ENCODE measurements around the gene NOP53.
"Not testable (repeated sequence)": the region's sequence is repeated elsewhere in the genome, so short reads cannot be mapped to it uniquely, and the experiment has no call there.

NOP53 gene

DNA sequence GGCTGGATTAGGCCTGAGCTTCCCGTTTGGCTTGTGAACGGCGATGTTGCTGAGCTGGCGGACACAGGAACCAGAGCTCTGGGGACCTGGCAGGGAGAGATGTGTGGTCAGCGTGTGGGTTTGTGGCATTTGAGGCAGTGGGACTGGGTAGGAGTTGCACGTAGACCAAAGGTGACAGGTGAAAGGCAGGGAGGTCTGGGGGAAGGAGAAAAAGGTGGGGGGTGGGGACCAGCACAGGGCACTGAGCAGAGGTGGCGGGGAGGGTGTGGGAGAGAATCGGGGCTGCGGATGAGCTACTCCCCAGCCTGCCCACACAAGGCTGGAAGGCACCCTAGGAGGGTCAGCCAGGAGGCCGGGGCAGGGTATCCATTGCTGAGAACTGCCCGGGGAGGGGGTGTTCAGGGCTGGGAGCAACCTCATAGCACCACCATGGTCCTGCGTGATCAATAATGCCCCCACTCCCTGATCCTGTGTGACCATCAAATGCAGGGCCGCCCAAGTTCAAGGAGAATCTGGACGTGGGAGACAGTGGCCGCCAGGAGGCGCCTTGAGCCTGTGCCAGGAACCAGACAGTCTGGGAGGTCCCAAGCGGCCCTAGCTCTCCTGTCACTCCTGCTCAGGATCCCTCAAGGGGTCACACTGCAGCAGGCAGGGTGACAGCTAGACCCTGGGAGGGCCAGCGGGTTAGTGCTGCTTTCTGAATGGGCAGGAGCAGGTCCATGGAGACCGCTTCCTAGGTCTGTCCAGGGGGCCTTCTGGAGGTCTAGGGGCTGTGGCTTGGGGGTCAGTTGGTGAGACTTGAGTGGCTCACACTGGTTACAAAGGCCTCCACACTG is 20.4 kb downstream of the NOP53 start:
- in situ Hi-C loops (cut with HindIII; ENCODE audit: low pct_ligation_motif_present, low pct_unique_long_range_greater_than_20kb, low sequenced_read_pairs), result no loop called here
- peak; percentile 43 for DNase-seq

DNA sequence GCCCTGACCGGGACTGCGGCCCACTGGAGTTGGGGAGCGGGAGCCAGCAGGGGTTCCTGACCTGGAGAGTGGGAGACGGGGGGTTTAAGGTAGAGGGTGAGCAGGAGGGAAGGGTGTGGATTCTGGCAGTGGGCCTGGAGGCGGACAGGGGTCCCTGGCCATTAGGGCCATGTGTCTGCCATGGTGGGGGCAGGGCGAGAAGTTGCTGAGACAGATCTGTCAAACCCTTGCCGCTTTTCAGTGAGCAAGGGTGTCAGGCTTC is 20.9 kb downstream of the NOP53 start:
- no peak for DNase-seq
- in situ Hi-C loops (cut with HindIII; ENCODE audit: low pct_ligation_motif_present, low pct_unique_long_range_greater_than_20kb, low sequenced_read_pairs), result no loop called here

DNA sequence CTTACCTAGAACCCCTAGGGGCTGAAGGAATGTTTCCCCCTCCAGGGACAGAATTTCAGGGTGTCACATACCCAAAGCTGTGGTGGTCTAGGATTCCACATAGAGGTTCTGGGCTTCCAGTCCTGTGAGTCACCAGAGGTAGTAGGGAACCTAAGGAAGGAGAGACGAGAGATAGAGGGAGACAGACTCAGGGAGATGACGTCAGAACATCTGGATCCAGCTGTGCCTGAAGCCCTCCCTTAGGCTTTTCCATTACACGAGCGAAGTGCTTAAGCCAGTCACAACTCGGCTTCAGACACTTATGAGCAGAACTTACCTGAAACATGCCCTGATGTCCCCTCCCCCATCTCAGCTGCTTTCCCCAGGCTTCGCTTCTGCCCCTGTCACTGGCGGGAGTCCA is 21.3 kb downstream of the NOP53 start:
- in situ Hi-C loops (cut with HindIII; ENCODE audit: low pct_ligation_motif_present, low pct_unique_long_range_greater_than_20kb, low sequenced_read_pairs), result no loop called here
- DNase-seq, result no peak

DNA sequence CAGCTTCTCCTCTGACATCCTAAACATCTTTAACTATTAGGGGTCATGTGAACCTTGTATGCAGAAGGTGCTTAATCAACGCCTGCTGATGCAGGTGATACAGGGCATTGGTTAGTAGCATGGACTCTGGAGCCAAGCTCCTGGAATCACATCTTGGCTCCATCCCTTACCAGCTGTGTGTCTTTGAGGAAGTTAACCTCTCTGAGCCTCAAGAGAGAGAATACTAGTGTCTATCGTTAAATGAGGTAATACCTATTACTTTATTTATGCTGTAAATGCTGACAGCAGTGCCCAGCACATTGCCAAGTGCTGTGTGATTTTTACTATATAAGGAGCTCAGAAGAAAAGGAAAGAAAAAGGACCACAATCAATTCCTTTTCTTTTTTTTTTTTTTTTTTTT is 22.0 kb downstream of the NOP53 start:
- DNase-seq, result no peak

DNA sequence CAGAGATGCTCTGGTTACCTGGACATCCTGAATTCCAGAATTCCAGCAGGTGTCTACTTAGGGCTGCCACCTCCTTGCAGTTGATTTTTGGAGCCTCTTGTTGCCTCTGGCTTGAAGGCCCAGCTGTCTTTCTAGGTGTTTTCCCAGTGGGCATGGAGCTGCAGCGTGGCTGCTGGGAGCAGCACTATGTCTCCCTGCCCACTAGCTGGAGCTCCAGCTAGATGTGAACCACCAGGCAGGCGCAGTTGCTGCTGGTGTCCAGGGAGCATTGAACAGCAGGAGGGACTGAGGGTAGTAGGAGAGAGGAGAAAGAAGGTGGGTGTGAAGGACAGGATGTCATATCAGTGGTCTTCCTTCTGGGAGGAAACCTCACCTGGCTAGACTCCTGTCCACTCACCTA is 23.3 kb downstream of the NOP53 start:
- no peak for DNase-seq
- in situ Hi-C loops (cut with HindIII; ENCODE audit: low pct_ligation_motif_present, low pct_unique_long_range_greater_than_20kb, low sequenced_read_pairs), result no loop called here

More for the DNA sequence above, 22.0 kb downstream of the NOP53 start:
- in situ Hi-C loops (cut with HindIII; ENCODE audit: low pct_ligation_motif_present, low pct_unique_long_range_greater_than_20kb, low sequenced_read_pairs), result no loop called here

DNA sequence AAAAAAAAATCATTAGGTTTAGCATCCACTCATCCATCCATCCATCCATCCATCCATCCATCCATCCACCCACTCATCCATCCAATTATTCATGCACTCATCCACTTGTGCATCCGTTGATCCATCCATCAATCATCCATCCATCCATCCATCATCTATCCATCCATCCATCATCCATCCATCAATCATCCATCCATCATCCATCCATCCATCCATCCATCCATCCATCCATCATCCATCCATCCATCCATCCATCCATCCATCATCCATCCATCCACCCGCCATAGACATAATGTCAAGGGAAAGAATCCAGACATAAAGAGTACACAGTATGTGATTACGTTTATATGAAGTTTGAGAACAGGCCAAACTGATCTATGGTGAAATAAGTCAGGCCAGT is 24.2 kb downstream of the NOP53 start:
- DNase-seq, result no peak
- in situ Hi-C loops (cut with HindIII; ENCODE audit: low pct_ligation_motif_present, low pct_unique_long_range_greater_than_20kb, low sequenced_read_pairs), result no loop called here

DNA sequence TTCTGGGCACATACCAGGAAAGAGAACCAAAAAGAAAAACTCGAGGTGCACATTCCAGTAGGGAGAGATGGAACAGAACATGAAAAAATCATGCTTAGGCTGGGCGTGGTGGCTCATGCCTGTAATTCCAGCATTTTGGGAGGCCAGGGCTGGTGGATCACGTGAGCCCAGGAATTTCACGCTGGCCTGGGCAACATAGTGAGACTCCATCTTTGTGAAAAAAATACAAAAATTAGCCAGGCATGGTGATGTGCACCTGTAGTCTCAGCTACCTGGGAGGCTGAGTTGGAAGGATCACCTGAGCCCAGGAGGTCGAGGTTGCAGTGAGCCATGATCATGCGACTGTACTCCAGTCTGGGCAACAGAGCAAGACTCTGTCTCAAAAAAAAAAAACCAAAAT is 25.9 kb downstream of the NOP53 start:
- in situ Hi-C loops (cut with HindIII; ENCODE audit: low pct_ligation_motif_present, low pct_unique_long_range_greater_than_20kb, low sequenced_read_pairs); DNase-seq: not testable (repeated sequence)

DNA sequence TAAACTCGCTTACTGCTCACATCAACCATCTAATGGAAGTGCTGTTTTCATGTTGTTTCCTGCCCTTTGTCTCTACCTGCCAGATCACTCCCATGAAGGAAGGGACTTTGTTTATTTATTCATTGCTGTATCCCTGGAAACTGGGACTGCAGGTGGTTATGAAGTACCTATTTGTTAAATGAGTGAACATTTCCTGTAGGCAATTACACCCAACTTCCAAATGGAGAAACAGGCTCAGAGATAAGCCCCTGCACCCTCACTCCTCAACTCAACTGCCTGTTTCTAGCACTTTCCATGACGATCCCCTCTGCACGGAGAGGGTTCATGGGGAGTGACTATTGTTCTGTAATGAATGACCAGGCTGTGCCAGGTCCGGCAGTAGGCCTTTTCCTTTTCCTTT is 31.2 kb downstream of the NOP53 start:
- in situ Hi-C loops (cut with HindIII; ENCODE audit: low pct_ligation_motif_present, low pct_unique_long_range_greater_than_20kb, low sequenced_read_pairs), result no loop called here
- DNase-seq, result no peak

DNA sequence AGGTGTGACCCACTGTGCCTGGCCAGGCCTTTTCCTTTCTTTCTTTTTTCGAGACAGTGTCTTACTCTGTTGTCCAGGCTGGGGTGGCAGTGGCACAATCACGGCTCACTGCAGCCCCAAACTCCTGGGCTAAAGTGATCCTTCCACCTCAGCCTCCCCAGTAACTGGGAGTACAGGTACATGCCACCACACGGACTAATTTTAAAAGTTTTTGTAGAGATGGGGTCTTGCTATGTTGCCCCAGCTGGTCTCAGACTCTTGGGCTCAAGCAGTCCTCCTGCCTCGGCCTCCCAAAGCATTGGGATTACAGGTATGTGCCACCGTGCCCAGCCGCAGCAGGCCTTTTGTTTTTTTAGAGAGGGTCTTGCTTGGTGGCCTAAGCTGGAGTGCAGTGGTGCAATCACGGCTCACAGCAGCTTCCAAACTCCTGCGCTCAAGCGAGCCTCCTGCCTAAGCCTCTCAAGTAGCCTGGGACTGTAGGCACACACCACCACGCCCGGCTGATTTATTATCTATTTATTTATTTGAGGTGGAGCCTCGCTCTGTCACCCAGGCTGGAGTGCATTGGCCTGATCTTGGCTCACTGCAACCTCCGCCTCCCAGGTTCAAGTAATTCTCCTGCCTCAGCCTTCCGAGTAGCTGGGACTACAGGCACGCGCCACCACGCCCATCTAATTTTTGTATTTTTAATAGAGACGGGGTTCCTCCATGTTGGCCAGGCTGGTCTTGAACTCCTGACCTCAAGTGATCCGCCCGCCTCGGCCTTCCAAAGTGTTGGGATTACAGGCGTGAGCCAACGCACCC is 32.1 kb downstream of the NOP53 start:
- in situ Hi-C loops (cut with HindIII; ENCODE audit: low pct_ligation_motif_present, low pct_unique_long_range_greater_than_20kb, low sequenced_read_pairs); DNase-seq: not testable (repeated sequence)

DNA sequence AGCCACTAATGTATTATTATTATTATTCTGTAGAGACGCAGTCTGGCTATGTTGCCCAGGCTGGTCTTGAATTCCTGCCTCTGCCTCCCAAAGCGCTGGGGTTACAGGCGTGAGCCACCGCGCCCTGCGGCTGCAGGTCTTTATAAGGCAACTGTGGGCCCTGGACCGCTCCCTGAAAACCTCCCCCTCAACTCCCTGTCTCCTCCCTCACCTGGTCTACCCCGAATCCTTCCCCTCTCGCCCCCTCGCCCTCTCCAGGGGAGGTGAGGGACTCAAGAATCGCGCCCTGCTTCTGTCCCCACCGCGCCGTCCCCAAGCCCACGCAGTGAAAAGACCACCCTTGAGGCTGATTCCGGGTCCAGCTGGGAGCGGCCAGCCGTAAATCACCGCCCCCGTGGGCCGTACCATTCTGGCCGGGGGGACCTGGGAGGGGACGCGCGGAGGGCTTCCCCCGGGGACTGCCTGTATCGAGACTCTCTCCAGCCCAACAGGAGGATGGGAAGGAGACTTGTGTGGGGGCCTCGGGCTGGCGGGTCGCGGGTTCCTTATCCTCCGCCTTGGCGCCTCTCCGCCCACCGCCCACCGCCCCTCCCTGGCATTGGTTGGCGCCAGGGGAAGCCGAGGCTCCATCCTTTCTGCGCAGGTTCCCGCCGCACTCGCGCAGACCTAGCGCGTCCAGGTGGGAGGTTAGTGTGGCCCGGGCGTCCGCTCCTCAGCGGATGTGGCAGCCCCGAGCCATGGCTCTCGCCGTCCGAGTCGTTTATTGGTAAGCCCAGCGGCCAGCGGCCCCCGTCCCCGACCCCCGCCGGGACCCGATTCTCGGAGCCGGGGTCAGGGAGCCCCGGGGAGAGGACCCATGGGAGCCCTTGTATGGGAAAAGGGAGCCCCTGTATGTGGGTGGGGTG is 33.0 kb downstream of the NOP53 start, which contains the start of gene SELENOW:
SELENOW (plus strand) TSS at position 655 of the 905 bp plus-strand sequence; CDS start at position 738, 83 bp downstream.
- DNase-seq, result peak; percentile 54
- in situ Hi-C loops (cut with HindIII; ENCODE audit: low pct_ligation_motif_present, low pct_unique_long_range_greater_than_20kb, low sequenced_read_pairs), result no loop called here

DNA sequence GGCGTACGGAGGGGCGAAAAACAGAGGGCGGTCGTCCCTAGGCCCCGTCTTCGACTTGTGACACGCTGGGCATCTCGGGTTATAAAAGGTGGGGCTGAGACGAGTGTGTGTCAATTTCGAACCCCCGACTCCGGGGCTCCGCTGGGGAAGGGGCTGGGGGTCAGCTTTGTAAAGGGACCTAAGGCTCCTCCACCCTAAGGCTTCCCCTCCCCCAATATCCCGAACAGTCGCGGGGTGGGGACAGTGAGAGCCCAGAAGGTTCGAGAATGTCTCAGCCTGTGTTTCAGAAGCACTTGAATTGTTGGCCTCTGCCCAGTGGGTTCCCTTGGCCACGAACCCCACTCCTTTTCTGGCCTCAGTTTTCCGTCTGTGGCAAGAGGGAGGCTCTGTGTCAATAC is 33.6 kb downstream of the NOP53 start:
- in situ Hi-C loops (cut with HindIII; ENCODE audit: low pct_ligation_motif_present, low pct_unique_long_range_greater_than_20kb, low sequenced_read_pairs), result no loop called here
- DNase-seq, result no peak

DNA sequence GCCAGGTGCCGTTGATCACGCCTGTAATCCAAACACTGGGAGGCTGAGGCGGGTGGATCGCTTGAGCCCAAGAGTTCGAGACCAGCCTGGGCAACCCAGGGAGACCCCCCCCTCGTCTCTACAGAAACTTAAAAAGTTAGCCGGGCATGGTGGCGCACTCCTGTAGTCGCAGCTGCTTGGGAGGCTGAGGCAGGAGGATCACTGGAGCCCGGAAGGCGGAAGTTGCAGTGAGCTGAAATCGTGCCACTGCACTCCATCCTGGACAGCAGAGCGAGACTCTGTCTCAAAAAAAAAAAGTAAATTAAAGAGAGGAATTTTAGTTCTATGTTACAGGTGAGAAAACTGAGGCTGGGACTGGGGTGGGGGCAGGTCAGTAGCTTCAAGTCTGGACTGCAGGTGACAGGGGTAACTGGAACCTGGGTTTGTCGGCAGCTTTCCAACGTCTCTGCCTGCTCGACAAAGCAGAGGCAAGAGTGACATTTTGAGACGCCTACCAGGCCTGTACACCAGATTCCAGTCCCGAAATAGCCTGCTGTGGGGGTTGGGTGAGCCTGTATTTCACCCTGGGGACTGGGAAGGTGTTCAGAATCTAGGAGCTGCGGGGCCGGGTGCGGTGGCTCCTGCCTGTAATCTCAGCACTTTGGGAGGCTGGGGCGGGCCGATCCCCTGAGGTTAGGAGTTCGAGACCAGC is 34.3 kb downstream of the NOP53 start:
- DNase-seq, result no peak
- in situ Hi-C loops (cut with HindIII; ENCODE audit: low pct_ligation_motif_present, low pct_unique_long_range_greater_than_20kb, low sequenced_read_pairs), result no loop called here

DNA sequence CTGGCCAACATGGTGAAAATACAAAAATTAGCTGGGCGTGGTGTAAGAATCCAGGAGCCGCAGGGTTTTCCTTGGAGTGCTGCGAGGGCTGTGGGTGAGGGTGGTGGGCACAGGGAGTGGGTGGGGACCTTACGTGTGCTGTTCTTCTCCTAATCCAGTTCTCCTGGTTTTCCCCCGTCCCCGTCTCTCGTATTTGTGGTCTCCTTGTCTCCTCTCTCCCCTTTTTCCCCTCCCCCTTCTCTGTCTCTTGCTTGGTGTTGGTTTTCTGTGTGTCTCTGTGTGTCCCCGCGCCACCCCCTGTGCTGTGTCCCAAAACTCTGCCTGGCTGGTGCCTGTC is 34.8 kb downstream of the NOP53 start:
- no peak for DNase-seq
- in situ Hi-C loops (cut with HindIII; ENCODE audit: low pct_ligation_motif_present, low pct_unique_long_range_greater_than_20kb, low sequenced_read_pairs), result no loop called here

DNA sequence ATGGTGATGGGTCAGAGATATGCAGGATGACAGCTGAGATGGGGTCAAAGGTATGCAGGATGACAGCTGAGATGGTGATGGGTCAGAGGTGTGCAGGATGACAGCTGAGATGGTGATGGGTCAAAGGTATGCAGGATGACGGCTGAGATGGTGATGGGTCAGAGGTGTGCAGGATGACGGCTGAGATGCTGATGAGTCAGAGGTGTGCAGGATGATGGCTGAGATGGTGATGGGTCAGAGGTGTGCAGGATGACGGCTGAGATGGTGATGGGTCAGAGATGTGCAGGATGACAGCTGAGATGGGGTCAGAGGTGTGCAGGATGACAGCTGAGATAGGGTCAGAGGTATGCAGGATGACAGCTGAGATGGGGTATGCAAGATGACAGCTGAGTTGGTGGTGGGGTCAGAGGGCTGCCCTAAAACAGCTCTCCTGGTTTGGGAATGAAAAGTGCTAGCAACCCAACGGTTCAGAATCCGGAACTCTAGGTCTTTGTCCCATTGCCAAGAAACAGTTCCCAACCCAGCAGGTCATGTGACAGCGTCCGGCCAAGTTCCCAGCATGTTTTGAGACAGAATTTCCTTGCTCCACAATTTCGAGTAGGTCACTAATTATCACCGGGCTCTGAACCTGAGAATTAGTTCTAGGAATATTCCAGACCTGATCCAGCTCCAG is 36.4 kb downstream of the NOP53 start:
- no peak for DNase-seq
- in situ Hi-C loops (cut with HindIII; ENCODE audit: low pct_ligation_motif_present, low pct_unique_long_range_greater_than_20kb, low sequenced_read_pairs), result no loop called here

DNA sequence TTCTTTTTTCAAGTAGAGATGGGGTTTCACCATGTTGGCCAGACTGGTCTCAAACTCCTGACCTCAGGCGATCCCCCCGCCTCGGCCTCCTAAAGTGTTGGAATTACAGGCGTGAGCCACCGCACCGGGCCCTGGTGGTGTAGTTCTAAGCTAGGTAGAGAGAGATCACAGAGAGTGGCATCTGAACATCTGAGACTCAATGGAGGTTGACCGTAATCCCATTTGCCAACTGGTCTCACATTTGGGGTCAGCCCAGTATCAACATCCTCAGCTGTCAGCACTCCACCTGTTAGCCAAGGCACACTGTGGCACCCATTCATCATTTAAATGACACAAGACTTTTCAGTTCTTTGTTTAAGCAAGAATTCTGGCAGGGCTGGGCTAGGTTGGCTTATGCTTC is 41.2 kb downstream of the NOP53 start:
- in situ Hi-C loops (cut with HindIII; ENCODE audit: low pct_ligation_motif_present, low pct_unique_long_range_greater_than_20kb, low sequenced_read_pairs), result no loop called here
- no peak for DNase-seq

DNA sequence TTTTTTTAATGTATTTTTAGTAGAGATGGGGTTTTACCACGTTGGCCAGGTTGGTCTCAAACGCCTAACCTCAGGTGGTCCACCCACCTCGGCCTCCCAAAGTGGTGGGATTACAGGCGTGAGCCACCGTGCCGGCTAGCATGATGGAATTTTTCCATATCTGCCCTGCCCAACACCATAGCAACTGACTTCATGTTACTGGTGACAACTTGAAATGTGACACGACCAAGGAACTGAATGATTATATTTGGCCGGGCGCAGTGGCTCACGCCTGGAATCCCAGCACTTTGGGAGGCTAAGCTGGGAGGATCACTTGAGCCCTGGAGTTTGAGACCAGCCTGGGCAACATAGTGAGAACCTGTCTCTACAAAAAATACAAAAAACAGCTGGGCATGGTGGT is 42.0 kb downstream of the NOP53 start:
- in situ Hi-C loops (cut with HindIII; ENCODE audit: low pct_ligation_motif_present, low pct_unique_long_range_greater_than_20kb, low sequenced_read_pairs); DNase-seq: not testable (repeated sequence)

DNA sequence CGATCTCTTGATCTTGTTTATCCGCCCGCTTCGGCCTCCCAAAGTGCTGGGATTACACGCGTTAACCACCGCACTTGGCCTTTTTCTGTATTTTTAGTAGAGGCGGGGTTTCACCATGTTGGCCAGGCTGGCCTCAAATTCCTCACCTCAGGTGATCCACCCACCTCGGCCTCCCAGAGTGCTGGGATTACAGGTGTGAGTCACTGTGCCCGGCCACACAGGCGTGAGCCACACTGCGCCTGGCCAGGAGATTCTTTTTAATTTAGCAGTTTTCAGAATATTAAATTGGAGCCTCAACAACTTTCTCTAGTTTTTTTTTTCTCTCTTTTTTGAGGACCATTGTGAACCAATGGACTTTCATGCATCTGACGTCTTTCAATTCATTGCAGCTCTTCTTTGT is 44.5 kb downstream of the NOP53 start:
- in situ Hi-C loops (cut with HindIII; ENCODE audit: low pct_ligation_motif_present, low pct_unique_long_range_greater_than_20kb, low sequenced_read_pairs); DNase-seq: not testable (repeated sequence)

DNA sequence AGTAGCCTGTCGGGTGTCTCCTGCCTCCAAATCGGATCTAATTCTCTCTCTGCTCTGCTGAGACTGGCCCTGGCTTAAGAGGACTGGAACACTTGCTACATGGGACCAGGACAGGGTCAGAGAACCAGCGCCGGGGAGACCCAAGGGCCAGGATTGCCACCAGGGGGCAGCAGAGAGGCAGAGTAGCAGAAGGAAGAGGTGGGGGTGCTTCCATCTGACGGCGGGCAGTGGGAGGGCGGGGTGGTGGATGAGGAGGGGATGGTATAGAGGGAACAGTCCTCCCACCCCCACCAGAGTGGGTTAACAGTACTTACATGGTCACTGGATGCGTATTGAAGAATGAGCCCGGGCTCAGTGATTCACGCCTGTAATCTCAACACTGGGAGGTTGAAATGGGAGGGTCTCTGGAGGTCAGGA is 45.1 kb downstream of the NOP53 start:
- DNase-seq, result peak; percentile 67
- in situ Hi-C loops (cut with HindIII; ENCODE audit: low pct_ligation_motif_present, low pct_unique_long_range_greater_than_20kb, low sequenced_read_pairs), result no loop called here
